ENCODE measurements around the gene SIGLEC8.
"Not testable (repeated sequence)": the region's sequence is repeated elsewhere in the genome, so short reads cannot be mapped to it uniquely, and the experiment has no call there.

The SIGLEC8 gene

DNA sequence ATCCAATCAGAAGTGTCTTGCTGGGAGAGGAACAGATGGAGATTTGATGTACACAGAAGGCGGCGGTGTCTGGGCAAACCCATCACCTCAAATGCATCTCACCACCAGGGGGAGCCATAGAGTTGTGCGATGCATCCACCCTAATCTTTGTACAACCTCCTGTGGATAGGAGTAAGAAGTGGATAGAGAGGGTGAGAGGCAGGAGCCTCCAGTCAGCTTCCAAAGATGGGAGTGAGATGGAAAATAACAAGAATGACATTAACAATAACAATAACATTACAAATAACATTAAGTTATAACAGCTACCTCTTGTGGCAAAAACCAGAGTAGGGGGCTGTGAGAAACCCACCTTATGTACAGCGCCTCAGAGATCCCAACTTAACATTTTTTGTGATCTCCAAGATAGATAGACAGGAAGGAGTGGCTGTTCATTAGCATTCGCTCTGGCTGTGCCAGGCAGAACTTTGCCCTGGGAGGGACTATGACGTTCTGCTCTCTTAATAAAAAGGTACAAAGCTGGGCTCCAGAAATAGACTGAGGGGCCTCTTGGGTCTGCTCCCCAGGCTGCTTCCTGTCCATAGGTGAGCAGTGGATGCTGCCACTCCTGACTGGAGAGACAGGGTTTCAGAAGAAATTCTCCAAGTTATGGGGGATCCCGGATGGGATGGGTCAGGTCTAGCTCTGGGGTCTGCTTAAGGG, 14.9 kb upstream of the SIGLEC8 start:
- DNase-seq (ENCODE audit: low read depth in 2 of 2): peak; percentile 79 to 95

GRCh38 chr19:51472607-51473006, 14.4 kb upstream of the SIGLEC8 start:
- no peak for DNase-seq (ENCODE audit: low read depth in 2 of 2)

GRCh38 chr19:51471527-51471926, 13.3 kb upstream of the SIGLEC8 start:
- DNase-seq (ENCODE audit: low read depth in 2 of 2): no peak

- DNase-seq (ENCODE audit: low read depth in 2 of 2): no peak
Observed at GRCh38 chr19:51470966-51471365, 12.7 kb upstream of the SIGLEC8 start.

- no peak for DNase-seq (ENCODE audit: low read depth in 2 of 2)
Observed at GRCh38 chr19:51469629-51470028, 11.4 kb upstream of the SIGLEC8 start.

GRCh38 chr19:51469162-51469561, 10.9 kb upstream of the SIGLEC8 start:
- no peak for DNase-seq (ENCODE audit: low read depth in 2 of 2)

DNA sequence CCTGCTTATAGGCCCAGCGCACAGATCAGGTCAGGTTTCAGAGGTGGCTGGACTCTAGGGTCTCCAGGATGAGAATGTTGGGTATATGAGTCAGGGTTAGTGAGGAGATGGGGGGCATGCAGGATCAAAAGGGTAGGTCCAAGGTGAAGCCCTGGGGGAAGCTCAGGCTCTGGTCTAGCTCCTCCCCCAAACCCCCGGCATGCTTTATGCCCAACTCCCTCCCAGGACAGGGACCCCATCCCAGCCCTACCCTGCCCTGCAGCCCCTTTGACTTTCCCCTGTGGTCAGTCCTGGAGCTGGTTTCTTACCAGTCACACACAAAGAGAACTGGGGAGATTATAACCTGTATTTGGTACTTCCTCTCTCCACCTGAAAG, 10.3 kb upstream of the SIGLEC8 start:
- DNase-seq (ENCODE audit: low read depth in 2 of 2): no peak

DNA sequence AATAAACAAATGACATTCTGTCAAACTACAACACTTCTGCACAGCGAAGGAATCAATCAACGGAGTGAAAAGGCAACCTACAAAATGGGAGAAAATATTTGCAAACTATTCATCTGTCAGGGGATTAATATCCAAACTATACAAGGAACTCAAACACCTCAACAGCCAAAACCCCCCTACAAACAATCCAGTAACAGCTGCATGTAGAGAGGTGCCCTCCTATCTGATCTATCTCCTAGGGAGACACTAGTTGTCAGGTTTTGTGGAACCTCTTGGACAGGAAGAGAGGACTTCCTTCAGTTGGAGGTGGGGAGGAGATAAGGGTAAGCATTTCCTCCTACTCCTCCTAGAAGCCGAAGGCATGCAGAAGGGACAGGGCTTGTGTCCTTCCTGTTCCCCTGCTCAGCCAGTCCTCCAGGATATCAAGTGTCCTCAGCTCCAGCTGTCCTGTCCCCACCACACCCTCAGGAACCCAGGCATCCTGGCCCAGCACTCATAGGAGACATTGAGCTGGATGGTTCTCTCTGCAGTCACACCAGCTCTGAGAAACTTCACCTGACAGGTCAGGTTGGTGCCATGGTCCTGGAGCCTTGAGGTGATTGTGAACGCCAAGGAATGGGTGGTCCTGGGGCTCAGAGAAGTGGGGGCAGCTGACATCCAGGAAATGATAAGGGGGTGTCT, 9.8 kb upstream of the SIGLEC8 start:
- no peak for DNase-seq (ENCODE audit: low read depth in 2 of 2)

GRCh38 chr19:51466723-51467122, 8.5 kb upstream of the SIGLEC8 start:
- DNase-seq (ENCODE audit: low read depth in 2 of 2): no peak

- not testable (repeated sequence) for DNase-seq (ENCODE audit: low read depth in 2 of 2)
Observed at GRCh38 chr19:51463976-51464581, 5.8 kb upstream of the SIGLEC8 start.

DNA sequence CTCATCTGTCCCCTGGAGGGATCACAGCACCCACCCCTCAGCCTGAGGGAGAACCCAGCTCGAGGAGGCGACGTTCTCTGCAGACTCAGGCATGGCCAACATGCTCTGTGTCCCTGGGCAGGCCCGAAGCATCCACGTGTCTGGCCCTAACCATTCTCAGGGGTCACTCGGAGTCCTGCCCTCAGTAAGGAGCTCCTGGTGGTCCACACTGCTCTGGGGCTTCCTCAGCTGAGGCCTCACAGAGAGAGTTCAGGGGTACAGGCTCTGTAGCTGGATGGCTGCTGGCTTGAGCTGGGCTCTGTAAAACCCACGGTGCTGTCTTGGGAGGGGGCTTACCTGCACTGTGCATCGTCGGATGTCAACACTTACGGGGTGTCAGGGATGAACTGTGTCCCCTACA, 4.4 kb upstream of the SIGLEC8 start:
- DNase-seq (ENCODE audit: low read depth in 2 of 2): no peak

- no peak for DNase-seq (ENCODE audit: low read depth in 2 of 2)
Observed at GRCh38 chr19:51462276-51462675, 4.0 kb upstream of the SIGLEC8 start.

DNA sequence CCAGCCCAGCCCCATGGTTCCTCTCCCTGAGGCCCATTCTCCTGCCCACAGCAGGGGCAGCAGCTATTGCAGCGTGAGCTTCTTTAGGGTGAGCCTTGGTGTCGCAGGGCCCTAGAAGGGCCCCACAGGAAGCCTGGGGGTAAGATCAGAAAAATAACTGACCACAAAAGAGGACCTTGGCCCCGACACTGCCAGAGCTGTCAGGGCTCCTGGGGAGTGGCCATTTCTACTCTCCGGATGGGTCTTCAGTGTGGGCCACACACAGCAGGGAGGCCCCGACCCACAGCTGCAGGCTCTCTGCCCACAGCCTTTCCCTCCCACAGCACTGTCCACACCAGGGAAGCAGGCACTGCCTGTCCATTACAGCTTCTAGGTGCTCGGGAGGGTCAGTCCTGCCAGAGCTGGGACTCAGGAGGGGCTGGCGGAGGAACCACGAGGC, 3.5 kb upstream of the SIGLEC8 start:
- no peak for DNase-seq (ENCODE audit: low read depth in 2 of 2)

DNA sequence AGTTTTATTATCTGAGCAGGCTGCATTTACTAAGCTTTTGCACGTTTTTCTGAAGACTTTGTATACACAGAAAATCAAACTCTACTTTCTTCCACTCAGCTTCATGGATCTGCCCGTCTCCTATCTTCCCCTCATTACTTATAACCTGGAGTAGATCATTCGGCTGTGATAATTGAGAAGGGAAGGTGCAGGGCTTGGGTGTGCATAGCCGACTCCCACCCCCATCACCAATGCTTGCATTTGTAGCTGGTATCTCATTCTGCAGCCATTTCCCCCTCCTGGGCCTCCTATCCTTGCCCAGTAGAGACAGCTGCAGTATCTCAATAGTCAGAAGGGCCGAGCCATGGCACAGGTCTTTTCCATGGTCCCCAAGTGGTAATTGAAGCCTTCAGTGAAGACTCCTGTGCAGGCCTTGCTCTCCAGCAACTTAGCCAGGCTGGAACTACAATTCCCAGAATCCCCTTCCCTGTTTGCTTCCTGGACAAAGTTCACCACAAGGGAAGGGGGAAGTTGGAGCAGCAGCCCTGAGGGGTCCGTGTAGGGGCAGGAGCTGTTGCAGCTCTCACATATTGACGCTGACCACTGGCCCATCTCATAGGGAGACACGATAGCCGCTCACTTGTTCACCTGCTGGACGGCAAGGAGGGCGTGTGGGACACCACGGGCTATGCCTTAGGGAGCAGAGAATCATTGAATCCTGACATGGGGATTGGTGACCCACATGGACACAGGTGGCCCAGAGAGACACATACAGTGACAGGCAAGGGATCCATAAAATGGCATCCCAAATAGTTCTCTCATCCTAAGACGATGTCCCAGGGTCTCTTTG, 2.1 kb upstream of the SIGLEC8 start:
- no peak for DNase-seq (ENCODE audit: low read depth in 2 of 2)

DNA sequence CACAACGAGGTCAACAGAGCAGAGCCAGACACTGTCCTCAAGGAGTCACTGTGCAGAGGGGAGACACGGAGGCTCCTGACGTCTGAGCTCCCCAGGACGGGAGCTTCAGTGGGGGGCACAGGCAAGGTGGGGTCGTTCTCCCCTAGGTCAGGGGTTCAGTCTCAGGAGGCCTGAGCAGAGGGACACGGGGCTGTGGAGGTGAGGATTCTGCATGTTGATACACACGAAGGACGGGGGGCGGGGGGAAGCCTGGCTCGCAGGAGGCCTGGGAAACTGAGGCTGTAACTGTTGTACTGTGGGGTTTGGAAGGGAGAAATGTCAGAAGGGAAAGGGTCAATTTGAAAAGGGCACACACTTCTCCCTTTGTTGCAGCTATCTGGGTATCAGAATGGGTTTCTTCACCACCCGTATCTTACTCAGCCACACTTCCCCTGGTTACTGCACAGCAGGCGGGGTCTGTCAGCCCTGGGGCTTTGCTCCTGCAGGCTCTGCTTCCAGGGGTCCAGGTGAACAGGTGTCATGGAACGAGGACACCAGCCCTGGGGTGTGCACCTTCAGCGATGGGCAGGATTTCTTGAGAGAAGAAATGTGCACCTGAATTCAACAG, 748 bp upstream of the SIGLEC8 start:
- no peak for DNase-seq (ENCODE audit: low read depth in 2 of 2)

DNA sequence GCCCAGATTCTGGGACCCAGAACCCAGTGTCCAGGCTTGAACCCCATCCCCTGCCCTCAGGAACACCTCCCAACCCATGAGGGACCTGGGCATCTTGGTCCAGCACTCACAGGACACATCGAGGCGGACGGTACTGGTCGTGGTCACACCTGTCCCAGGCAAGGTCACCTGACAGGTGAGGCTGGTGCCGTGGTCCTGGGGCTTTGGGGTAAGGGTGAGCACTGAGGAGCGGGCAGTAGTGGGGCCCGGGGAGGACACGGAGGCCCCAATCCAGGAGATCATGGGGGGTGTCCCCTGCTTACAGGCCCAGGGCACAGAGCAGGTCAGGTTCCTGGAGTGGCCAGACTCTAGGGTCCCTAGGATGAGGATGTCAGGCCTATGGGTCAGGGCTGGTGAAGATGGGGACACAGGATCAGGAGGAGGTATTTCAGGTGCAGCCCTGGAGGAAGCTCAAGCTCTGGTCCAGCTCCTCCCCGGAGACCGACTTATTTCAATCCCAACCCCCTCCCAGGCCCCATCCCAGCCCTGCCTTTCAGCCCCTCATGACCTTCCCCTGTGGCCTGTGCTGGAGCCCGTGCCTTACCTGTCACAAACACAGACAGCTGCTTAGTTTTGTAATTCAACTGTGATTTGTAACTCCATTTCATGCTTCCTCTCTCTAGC, 772 bp downstream of the SIGLEC8 start:
- DNase-seq (ENCODE audit: low read depth in 2 of 2): no peak

- DNase-seq (ENCODE audit: low read depth in 2 of 2): no peak
Observed at GRCh38 chr19:51456541-51457290, 1.5 kb downstream of the SIGLEC8 start.

DNA sequence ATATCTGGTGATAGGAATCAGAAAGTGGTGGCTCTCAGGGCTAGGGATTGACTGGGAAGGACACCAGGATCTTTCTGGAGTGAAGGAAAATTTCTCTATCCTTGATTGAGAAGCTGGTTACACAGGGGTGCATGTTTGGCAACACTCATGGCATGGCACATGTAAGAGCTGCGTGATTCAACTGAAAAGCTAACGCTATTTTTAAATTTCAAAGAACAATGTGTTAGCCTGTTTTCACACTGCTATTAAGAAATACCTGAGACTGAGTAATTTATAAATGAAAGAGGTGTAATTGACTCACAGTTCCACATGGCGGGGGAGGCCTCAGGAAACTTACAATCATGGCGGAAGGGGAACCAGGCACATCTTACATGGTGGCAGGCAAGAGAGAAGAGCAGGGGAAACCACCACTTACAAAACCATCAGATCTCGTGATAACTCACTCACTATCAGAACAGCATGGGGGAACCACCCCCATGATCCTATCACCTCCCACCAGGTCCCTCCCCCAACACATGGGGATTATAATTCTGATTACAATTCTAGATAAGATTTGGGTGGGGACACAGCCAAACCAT, 7.4 kb downstream of the SIGLEC8 start:
- peak; percentile 12 to 23 for DNase-seq (ENCODE audit: low read depth in 2 of 2)

- peak; percentile 22 to 32 for DNase-seq (ENCODE audit: low read depth in 2 of 2)
Observed at GRCh38 chr19:51448411-51449016, 9.7 kb downstream of the SIGLEC8 start.

- DNase-seq (ENCODE audit: low read depth in 2 of 2): no peak
Observed at GRCh38 chr19:51448011-51448410, 10.2 kb downstream of the SIGLEC8 start.

Data from stimulated activated CD4-positive, alpha-beta T cell treated with anti-CD3 and anti-CD28 coated beads, Interleukin-1b, Interleukin-23, amount 100 ng/mL, for 4 hours (primary cell).